Psoas muscle (tissue), 8 donors: ENCODE data around the gene OSBPL6. TPM values are rescaled to one million over a fixed set of nuclear protein-coding genes. Genes with fewer than 3 reads are reported as not detected.

Experiments
- ATAC-seq, 4 donors: fragments of 200-7000 bp; cut with Tn5 transposase; one replicate each; pipeline ENCODE4 v1.9.1; 2020; ENCODE audit warnings: moderate library complexity in 3 of 4, mild to moderate bottlenecking in 2 of 4
- DNase-seq, 2 donors: peaks; one replicate each; pipeline ENCODE4 v3.0.0-alpha.2; 2020
- H3K27ac ChIP-seq: fragments of 200-600 bp; one replicate; pipeline ENCODE4 v1.8.0; 2022
- H3K27me3 ChIP-seq, 3 donors: fragments of 200-600 bp in 1 of 3; one replicate each; pipeline versions ENCODE4 v1.6.1 to v1.8.0; 2013 to 2022; ENCODE audit warnings: low read length in 2 of 3, mild to moderate bottlenecking in 2 of 3, moderate library complexity in 1 of 3; ENCODE audit not compliant: insufficient read depth in 3 of 3
- H3K36me3 ChIP-seq, 2 donors: fragments of 200-600 bp in 1 of 2; one replicate each; pipeline versions ENCODE4 v1.6.1 to v1.8.0; 2013 to 2022; ENCODE audit warnings: low read depth in 1 of 2, mild to moderate bottlenecking in 1 of 2, moderate library complexity in 1 of 2; ENCODE audit not compliant: insufficient read depth in 1 of 2
- H3K4me1 ChIP-seq: fragments of 200-600 bp; one replicate; pipeline ENCODE4 v1.8.0; 2022
- H3K4me3 ChIP-seq: fragments of 200-600 bp; one replicate; pipeline ENCODE4 v1.8.0; 2022; ENCODE audit warnings: mild to moderate bottlenecking
- H3K9me3 ChIP-seq: fragments of 200-600 bp; one replicate; pipeline ENCODE4 v1.8.0; 2022
- CTCF ChIP-seq: fragments of 200-600 bp; IDR thresholded peaks from one replicate; pipeline ENCODE4 v1.8.0; 2022; ENCODE audit warnings: antibody characterized with exemption
- WGBS, 3 donors: extraction: QIAGEN DNeasy Blood & Tissue Kit; methylation state at CpG; one replicate each; pipeline versions ENCODE4 v1.1.6 to v1.1.7; 2013; 5-methylcytosine and 5-hydroxymethylcytosine counted together
- intact Hi-C, 2 donors: fragments of 100-400 bp; cut with DNase I; formaldehyde crosslinking; loops; one replicate each; pipeline versions ENCODE4 v1.11.0 to v1.14.2; 2022
- polyA plus RNA-seq, 3 donors: library from polyadenylated mRNA; stranded (reverse); fragments of 200-250 nt; gene quantifications; one replicate each; pipeline ENCODE4 v1.2.3, GENCODE V29; 2013
- total RNA-seq, 4 donors: library from RNA; stranded (reverse); fragmentation: NEBNext Ultra II Directional in 2 of 4; extraction: Animal tissue kit (Norgen Biotek cat#: 25700) in 2 of 4; gene quantifications; one replicate each; pipeline versions ENCODE4 v1.2.1 to v1.2.4, GENCODE V29; 2021 to 2023
- donor health status: healthy with polysubstance abuse.
- donor health status: DM: no; HTN: no; CAD: no; lungs with moderate emphysema.
- donor health status: Bipolar disorder and iron deficiency.
- donor health status: healthy.
- donor health status: DM: yes; HTN: yes; CAD: no.
- donor health status: DM: no; HTN: no; CAD: no.
- donor health status: DM: no; HTN: no; CAD: no.
- donor health status: DM: yes; HTN: yes; CAD: no.

OSBPL6 gene
- total and polyA plus RNA-seq, 7 donors, result 11.4 to 147 (median 36.2) TPM

GRCh38 chr2:178250429-178250828, 56.1 kb downstream of the OSBPL6 start:
- Histone ChIP-seq H3K36me3 (no peaks in the 10 kb centered on the region), H3K9me3 (no peaks in the 10 kb centered on the region), H3K4me3 (no peak overlapping the region), H3K27me3 (no peaks in the 10 kb centered on the region), H3K27ac (peak overlapping the region; percentile 60), H3K4me1 (peaks cover 58% of the 10 kb centered on the region)
- 28 to 56% (median 36%) methylated on average over 6 of the region's 6 CpGs for WGBS, 3 donors
- DNase-seq, result no peak
- no peak for ATAC-seq
- intact Hi-C loops, result no loop called here
- TF ChIP-seq CTCF, result no peak

- H3K9me3 ChIP-seq, result no peaks in the 10 kb centered on the region
- H3K4me3 ChIP-seq, result no peak overlapping the region
- no peak for DNase-seq
- no peak for ATAC-seq
- peak overlapping the region; percentile 60 for H3K27ac ChIP-seq
- H3K27me3 ChIP-seq, result no peaks in the 10 kb centered on the region
- no peaks in the 10 kb centered on the region for H3K36me3 ChIP-seq
- WGBS, 3 donors, result 42 to 67% (median 47%) methylated on average over 7 of the region's 7 CpGs
- no peak for TF ChIP-seq CTCF
- H3K4me1 ChIP-seq, result peaks cover 54% of the 10 kb centered on the region
- intact Hi-C loops, result no loop called here
These were observed 57.0 kb downstream of the OSBPL6 start for GRCh38 chr2:178251151-178251955.

GRCh38 chr2:178256382-178257042, 62.2 kb downstream of the OSBPL6 start:
- H3K27ac ChIP-seq, result peak overlapping the region; percentile 84

GRCh38 chr2:178257127-178257526, 62.8 kb downstream of the OSBPL6 start:
- intact Hi-C loops, result no loop called here
- 86 to 98% (median 90%) methylated on average over 2 of the region's 2 CpGs for WGBS, 3 donors
- TF ChIP-seq CTCF, result no peak
- Histone ChIP-seq H3K27ac (peak overlapping the region; percentile 84), H3K27me3 (no peaks in the 10 kb centered on the region), H3K9me3 (no peaks in the 10 kb centered on the region), H3K36me3 (no peaks in the 10 kb centered on the region), H3K4me1 (peaks cover 41% of the 10 kb centered on the region), H3K4me3 (no peak overlapping the region)
- DNase-seq (no peak), ATAC-seq (no peak)

More at GRCh38 chr2:178256382-178257042, 62.2 kb downstream of the OSBPL6 start:
- WGBS, 3 donors, result 27 to 37% (median 30%) methylated on average over 6 of the region's 6 CpGs
- no peak for DNase-seq
- no peak for TF ChIP-seq CTCF
- intact Hi-C loops, result no loop called here
- H3K9me3 ChIP-seq, result no peaks in the 10 kb centered on the region
- peaks cover 39% of the 10 kb centered on the region for H3K4me1 ChIP-seq
- no peaks in the 10 kb centered on the region for H3K27me3 ChIP-seq
- peak overlapping the region; percentile 31 for H3K4me3 ChIP-seq
- peak; percentile 74 to 81 (median 78) for ATAC-seq
- no peaks in the 10 kb centered on the region for H3K36me3 ChIP-seq
